HG02763 (cell line): Measurements from ENCODE around the gene TRIP6.

Experiments
- ATAC-seq: cut with Tn5 transposase; IDR thresholded peaks from one replicate; pipeline ENCODE4 v1.9.1; 2021; ENCODE audit warnings: mild to moderate bottlenecking, moderate library complexity; ENCODE audit not compliant: unreplicated experiment

TRIP6 gene

DNA sequence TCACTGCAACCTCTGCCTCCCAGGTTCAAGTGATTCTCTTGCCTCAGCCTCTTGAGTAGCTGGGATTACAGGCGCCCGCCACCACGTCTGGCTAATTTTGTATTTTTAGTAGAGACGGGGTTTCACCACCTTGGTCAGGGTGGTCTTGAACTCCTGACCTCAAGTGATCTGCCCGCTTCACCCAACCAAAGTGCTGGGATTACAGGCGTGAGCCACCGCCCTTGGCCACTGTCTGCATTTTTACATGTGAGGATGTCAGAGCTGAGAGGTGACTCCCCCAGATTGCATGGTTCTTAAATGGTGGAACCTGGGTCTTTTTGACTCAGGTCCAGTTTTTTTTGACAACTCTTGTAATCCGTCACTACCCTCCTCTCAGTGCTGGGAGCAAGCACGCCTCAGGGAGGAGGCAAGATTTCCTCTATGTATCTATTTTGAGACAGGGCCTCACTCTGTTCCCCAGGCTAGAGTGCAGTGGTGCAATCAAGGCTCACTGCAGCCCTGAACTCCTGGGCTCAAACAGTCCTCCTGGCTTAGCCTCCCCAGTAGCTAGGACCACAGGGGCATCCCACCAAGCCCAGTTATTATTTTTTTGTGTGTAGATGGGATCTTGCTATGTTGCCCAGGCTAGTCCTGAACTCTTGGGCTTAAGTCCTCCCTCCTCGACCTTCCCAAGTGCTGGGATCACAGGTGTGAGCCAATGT, 6.6 kb downstream of the TRIP6 start:
- no peak for ATAC-seq

DNA sequence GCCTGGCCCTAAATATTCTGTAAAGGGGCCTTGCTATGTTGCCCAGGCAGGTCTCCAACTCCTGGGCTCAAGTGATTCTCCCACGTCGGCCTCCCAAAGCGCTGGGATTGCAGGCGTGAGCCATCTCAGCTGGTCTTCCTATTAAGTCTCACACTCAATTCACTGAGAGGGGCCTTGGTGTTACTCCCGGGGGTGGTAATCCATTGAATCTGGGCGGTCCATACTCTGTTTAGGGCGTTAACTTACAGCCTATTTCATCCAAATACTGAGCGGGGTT, 7.1 kb downstream of the TRIP6 start:
- no peak for ATAC-seq

- ATAC-seq: peak; percentile 85
These were observed 7.6 kb downstream of the TRIP6 start, which contains the start of gene SRRT for GRCh38 chr7:100874577-100875355. Gene SRRT (plus strand): TSS chr7:100875103. CDS start chr7:100875591, 488 bp downstream.

DNA sequence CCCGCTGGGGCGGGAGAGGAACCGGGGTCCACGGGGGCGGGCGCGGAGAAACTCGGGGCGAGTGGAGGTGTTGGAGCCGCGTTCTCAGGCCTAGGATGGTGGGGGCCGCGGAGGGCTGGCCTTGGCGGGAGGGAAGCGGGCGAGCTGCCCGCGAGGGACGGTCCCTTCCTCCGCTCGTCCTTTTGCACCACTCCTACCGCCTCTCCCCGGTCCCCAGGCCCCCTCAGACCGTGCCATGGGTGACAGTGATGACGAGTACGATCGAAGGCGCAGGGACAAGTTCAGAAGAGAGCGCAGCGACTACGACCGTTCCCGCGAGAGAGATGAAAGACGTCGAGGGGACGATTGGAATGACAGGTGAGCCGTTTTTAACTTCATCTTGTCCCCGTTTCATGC, 8.2 kb downstream of the TRIP6 start:
- peak; percentile 20 for ATAC-seq

- no peak for ATAC-seq
These were observed 10.8 kb downstream of the TRIP6 start for GRCh38 chr7:100878013-100878412.

- ATAC-seq: no peak
These were observed 11.5 kb downstream of the TRIP6 start for GRCh38 chr7:100878685-100879084.

- no peak for ATAC-seq
These were observed 12.6 kb downstream of the TRIP6 start for GRCh38 chr7:100879685-100880261.

DNA sequence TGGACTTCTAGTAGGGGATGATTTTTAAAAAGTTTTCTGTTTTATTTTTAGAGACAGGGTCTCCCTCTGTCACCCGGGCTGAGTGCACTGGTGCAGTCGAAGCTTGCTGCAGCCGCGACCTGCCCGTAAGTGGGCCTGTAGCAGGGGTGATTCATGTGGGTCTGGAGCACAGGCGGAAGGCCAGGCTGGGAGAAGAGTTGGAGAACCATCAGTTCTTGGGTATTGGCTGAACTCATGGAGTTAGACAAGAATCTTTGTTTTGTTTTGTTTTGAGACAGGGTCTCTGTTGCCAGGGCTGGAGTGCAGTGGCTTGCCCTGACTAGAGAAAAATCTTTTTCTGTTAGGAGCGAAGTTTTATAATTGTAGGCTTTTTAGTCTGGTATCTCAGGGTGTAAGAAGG, 13.5 kb downstream of the TRIP6 start:
- no peak for ATAC-seq

DNA sequence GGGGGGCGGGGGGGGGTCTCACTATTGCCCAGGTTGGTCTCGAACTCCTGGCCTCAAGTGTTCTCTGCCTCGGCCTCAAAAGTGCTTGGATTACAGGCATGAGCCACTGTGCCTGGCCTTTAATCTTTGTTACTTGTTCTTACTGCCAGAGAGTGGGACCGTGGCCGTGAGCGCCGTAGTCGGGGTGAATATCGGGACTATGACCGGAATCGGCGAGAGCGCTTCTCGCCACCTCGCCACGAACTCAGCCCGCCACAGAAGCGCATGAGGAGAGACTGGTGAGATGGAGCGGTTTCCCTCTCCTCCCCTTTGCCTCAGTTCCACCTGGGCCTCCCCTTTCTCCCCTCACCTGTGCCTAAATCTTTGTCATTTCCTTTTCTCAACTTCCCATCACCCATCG, 13.9 kb downstream of the TRIP6 start:
- ATAC-seq: no peak

- ATAC-seq: no peak
These were observed 15.0 kb downstream of the TRIP6 start for GRCh38 chr7:100882201-100882600.

DNA sequence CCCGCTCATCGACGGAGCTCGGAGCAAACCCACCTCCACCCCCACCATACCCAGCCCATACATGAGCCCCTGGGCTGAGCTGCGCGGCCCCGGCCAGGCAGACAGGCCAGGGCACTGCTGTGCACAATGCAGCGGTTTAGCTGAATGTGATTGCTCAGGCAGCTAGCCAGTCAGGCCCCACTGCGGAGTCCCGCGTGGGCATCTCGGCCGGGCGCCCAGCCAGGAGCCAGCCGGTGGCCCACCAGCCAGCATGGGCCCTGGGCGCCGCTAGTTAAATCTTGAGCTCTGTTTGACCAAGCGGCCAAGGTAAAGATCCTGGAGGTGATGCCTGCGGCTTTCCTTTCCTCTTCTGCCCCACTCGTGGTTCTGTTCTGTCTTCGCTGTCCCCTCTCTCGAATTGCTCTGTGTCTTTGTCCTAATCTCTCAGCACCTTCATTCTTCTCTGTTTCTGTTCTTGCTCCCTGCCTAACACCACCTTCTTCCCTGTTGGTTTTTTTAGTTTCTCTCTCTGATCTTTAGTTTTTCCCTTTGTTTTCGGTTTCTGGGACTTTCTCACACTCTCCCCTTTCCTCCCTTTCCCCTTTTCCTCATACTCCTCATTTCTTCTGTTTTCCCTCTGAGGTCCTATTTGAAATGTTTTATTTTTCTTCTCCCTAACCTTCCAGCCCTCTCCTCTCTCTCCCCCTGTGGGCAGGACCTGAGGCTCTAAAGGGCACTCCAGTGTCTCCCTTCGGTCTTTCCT, 15.8 kb downstream of the TRIP6 start:
- ATAC-seq: no peak

- no peak for ATAC-seq
These were observed 17.7 kb downstream of the TRIP6 start for GRCh38 chr7:100884736-100885439.

GRCh38 chr7:100885440-100886141, 18.4 kb downstream of the TRIP6 start:
- ATAC-seq: no peak

GRCh38 chr7:100886142-100886935, 19.2 kb downstream of the TRIP6 start:
- ATAC-seq: no peak

DNA sequence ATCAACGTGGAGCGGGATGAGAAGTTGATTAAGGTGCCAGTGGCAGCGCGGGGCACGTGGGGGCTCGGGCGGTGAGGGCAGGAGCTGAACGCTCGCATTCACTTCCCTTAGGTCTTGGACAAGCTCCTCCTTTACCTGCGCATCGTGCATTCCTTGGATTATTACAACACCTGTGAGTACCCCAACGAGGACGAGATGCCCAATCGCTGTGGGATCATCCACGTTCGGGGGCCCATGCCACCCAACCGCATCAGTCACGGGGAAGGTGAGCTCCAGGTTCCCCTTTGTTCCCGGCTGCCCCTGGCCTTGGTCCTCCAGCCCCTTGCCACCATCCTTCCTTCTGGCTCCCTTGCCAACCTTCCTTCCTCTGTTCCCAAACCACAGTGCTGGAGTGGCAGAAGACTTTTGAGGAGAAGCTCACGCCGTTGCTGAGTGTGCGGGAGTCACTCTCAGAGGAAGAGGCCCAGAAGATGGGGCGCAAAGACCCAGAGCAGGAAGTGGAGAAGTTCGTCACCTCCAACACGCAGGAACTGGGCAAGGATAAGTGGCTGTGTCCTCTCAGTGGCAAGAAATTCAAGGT, 19.8 kb downstream of the TRIP6 start:
- ATAC-seq: no peak

DNA sequence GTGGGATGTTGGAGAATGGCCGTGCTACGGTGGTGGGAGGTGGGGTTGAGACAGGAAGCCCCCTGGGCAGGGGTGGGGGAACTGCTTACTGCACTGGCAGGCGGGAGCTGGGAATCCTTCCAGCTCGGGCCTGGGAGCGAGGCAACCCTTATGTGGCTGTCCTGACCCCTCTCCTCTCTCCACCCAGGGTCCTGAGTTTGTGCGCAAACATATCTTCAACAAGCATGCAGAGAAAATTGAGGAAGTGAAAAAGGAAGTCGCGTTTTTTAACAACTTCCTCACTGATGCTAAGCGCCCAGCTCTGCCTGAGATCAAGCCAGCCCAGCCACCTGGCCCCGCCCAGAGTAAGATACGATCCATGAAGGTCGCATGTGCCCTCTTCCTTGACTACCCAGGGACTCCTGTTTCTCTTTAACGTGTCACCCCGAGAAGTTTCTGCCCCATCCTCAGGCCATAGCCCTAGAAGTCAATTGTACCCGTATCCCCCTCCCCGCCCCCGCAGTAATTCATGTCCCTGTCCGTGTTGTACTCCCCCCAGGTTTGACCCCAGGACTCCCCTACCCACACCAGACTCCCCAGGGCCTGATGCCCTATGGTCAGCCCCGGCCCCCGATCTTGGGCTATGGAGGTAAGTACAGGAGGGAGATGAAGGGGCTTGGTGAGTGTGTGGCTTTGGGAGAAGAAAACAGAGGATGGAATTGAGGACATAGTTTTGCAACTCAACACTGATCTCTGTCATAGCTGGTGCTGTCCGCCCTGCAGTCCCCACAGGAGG, 20.5 kb downstream of the TRIP6 start:
- no peak for ATAC-seq

DNA sequence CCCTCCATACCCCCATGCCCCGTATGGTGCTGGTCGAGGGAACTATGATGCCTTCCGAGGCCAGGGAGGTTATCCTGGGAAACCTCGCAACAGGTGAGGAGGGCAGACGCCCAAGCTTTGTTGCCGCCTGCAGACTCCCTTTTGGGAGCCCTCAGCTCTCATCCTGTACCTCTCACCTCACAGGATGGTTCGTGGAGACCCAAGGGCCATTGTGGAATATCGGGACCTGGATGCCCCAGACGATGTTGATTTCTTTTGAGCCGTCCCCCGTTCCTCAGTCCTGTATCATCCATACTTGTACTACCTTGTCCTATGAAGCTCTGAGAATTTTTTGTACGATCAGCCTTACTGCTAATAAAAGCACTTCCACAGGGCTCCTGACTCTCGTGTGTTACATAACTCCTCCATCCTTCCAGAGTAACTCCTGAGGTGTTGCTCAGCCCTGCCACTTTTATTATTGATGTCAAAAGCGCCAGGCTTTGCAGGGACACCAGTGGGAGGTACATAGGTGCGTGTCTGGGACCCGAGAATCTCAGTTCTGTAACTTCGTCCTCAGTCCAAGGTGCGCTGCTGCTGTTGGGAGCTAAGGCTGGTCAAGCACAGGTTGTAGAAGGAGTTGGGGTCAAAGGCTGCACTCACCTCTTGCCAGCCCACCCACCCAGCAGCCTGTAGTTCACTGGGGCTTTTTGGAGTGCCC, 21.3 kb downstream of the TRIP6 start:
- ATAC-seq: no peak
